NCI-H748 (cell line): ENCODE data around the gene IMMT.
"Not testable (repeated sequence)": the region's sequence is repeated elsewhere in the genome, so short reads cannot be mapped to it uniquely, and the experiment has no call there.

Source experiments
- DNase-seq: peaks from one replicate; lab custom pipeline; 2025; ENCODE audit not compliant: unreplicated experiment; lab: John Stamatoyannopoulos, UW

The IMMT gene

DNA sequence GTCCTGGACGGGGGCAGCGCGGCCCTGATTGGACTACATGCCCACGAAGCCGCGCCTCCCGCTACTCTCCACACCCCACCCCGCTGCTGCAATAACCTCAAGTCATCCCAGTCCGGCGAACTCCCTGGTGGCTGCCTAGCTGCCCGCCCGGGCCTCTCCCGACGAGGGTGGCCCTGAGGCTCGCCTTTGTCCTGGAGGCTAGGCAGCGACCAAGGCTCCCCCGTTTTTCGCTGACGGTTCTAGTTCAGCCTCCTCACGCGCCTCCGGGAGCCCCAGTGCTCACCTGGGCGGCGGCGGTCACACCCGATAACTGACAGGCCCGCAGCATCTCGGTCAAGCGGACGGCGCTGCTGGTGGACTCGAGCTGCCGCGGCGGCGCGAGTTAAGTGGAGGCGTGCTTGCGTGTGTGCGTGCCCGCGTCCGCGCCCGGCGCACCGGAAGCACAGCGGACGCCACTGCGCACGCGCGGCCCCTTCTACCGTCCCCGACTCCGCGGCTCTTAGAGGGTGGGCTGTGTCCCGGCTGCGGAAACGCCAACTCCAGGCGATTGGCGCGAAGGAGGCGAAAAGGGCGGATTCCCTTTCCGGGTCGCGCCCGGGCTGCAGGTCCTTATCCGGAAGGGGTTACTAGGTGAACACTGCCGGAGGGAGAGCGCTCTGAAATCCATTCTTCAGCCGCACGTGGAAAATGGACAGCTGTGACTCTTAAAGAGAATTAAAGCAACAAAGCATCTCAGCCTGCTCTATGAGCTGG lies at the start of gene IMMT:
TSS of gene IMMT (minus strand) at position 408 of the 753 bp plus-strand sequence. CDS start at position 328, 80 bp downstream.
- peak; percentile 97 for DNase-seq

DNA sequence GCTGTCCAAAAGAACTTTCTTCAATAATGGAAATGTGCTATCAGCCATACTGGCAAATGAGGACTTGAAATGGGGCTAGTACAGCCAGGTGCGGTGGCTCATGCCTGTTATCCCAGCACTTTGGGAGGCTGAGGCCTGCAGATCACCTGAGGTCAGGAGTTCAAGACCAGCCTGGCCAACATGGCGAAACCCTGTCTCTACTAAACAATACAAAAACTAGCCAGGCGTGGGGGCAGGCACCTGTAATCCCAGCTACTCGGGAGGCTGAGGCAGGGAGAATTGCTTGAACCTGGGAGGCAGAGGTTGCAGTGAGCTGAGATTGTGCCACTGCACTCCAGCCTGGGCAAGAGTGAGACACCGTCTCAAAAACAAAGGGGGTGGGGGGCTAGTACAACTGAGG lies 49.5 kb upstream of the IMMT start:
- not testable (repeated sequence) for DNase-seq

GRCh38 chr2:86243950-86244733 lies 48.9 kb upstream of the IMMT start:
- no peak for DNase-seq

DNA sequence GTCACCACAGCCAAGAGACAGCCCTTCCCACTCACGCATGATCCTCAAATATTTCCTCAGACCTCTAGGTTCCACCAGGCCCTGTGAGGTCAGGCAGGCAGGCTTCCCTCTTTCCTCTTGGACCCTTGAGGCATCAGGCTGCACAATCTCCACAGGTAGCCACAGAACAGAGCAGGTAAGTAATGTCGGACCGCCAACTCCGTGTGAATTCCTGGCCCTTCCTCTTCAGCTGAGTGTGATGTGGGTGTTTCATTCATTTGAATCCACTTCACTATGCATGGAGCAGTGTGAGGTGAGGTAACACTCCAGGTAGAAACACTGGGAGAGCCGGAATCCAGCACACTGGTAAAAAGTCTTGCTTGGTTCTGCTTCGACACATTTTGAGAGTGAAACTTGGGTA lies 48.0 kb upstream of the IMMT start:
- no peak for DNase-seq

DNA sequence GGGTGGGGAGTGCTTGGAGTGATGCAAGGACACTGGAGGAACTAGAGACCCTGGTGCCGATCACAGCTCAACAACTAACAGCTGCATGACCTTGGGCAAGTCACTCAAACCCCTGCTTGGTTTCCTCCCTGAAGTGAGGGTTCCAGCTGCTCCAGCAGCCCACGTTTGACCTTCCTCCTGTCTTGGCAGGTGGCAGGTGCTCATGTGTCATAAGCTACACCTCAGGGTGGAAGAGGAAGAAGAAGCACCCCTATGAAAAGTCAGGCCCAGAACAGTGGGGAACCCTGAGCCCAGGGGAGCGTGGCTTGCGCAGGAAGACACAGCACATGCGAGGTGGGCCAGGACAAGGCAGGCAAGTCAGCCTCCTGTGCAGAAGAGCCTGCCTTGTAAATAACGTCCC lies 46.3 kb upstream of the IMMT start:
- no peak for DNase-seq

- no peak for DNase-seq
These were observed 45.0 kb upstream of the IMMT start for GRCh38 chr2:86240251-86240650.

DNA sequence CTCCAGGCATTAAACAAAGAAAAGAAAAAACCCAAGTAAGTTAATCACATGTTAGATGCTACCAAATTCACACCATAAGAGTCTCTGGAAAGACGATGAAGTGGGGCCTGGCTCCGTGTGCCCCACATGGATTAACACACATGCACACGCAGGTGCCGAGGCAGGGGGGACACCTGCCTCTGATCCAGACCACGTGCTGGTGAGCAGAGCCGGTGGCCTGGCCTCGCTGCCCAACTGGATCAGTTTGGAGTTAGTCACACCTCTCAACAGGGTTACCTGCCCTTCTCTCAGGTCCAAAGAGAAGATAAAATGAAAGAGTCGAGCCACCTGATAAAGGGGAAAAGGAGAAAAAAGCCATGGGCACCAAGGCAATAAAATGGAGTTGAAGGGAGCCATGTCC lies 44.5 kb upstream of the IMMT start:
- no peak for DNase-seq

GRCh38 chr2:86239326-86239725 lies 44.1 kb upstream of the IMMT start:
- DNase-seq = no peak

GRCh38 chr2:86238354-86238753 lies 43.1 kb upstream of the IMMT start:
- no peak for DNase-seq

DNA sequence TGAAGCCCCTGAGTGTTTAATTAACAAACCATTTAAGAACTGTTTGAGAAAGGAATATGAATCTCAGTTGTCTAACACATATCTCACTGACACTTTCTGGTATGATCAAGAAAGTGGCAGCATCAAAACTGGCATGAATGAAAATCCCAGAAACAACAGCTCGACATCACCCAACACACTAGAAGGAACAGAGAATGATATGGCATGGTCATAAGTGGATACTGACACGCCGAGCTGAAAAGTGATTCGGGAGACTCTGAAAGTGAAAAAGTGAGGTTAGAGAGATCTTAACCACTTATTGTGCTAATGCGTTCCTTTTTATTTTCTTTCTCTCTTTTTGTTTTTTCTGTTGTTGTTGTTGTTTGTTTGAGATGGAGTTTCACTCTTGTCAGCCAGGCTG lies 41.9 kb upstream of the IMMT start:
- no peak for DNase-seq

- DNase-seq = no peak
These were observed 40.1 kb upstream of the IMMT start for GRCh38 chr2:86235196-86235980.

DNA sequence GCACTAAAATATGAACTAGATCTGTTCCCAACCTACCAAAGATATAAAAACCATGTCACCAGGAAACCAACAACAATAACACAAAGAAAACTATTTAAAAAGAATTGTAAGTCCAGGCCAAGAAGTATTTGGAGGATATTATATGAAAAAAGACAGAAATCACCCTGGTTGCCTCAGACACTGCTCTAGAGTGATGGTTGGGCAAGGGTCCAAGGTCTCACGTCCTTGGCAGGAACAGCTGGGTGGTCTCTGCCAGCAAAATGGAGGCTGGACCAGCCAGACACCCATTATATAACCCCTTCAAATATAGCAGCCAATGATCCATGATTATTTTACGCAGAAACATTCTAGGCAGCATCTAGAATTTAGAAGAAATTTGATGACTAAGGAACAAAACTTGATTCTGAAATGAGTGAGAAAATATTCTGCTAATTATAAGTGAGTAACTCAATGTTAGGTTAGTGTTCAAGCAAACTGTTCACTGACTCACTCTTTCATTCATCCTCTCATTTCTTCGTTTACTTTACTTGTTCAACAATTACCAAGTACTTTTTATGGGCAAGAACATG lies 39.4 kb upstream of the IMMT start:
- no peak for DNase-seq

- DNase-seq = no peak
These were observed 38.2 kb upstream of the IMMT start for GRCh38 chr2:86233436-86233835.

- no peak for DNase-seq
These were observed 37.6 kb upstream of the IMMT start for GRCh38 chr2:86232910-86233309.

DNA sequence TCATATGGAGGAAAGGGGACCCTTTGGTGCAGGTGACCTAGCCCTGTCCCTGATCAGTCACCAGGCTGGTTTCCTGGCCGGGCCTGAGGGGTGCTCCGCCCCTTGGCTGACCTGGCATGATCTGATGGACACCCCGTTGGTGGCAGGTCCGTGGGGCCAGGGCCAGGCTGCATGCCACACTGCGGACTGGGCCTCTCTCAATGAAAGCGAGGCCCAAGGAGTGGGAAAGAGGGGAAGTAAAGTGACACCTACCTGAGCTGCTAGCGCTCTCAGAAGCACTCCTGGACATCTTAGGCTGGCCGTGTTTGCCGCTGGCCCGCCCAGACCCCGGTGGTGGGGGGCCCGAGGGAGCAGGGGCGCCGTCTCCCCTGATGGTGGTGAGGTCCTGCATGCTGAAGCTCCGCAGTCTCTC lies 37.1 kb upstream of the IMMT start:
- no peak for DNase-seq

- no peak for DNase-seq
These were observed 36.6 kb upstream of the IMMT start for GRCh38 chr2:86231680-86232372.

GRCh38 chr2:86230961-86231360 lies 35.7 kb upstream of the IMMT start:
- DNase-seq = no peak

DNA sequence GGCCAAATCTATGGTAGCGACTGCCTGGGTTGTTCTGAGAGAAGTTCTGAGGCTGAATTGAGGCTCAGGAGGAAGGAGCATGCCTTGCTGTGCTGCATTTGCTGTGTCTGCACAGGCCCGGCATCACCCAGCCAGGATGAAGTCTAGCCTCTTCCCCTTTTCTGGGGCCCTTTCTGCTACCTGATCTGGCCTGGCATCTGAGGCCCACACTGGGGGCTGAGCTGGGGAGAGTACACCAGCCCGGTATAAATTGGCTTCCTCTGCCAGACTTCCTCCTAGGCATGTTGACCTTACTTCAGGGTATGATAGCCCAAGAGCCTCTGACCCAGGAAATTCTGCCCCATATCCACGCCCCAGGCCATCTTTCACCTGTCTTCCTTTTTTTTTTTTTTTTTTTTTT lies 34.0 kb upstream of the IMMT start:
- no peak for DNase-seq

GRCh38 chr2:86228574-86228973 lies 33.3 kb upstream of the IMMT start:
- DNase-seq = not testable (repeated sequence)

GRCh38 chr2:86227685-86228084 lies 32.4 kb upstream of the IMMT start:
- DNase-seq = no peak
